ENCODE data around the gene RGS14. TPM values are rescaled to one million over a fixed set of nuclear protein-coding genes. Genes with fewer than 3 reads are reported as not detected.
A peak's percentile ranks its signal among the peaks of the same experiment; 100 is the strongest.
"Not testable (repeated sequence)": the region's sequence is repeated elsewhere in the genome, so short reads cannot be mapped to it uniquely, and the experiment has no call there.

RGS14 gene
- total RNA-seq, 4 donors from 2014 or later: 16.5 to 49.6 (median 24.4) TPM

- H3K27me3 ChIP-seq: no peaks in the 10 kb centered on the region
- intact Hi-C loops (cut with DNase I; ENCODE audit: low total_unique reads): no loop called here
- no peak for DNase-seq
- no peaks in the 10 kb centered on the region for H3K9me3 ChIP-seq
- in situ Hi-C loops (cut with MboI; ENCODE audit: low pct_ligation_motif_present in 1 of 4, low pct_unique_long_range_greater_than_20kb in 1 of 4, low sequenced_read_pairs in 3 of 4): no loop called here
- H3K27ac ChIP-seq: no peak overlapping the region
- H3K4me1 ChIP-seq: peaks cover 18 to 56% (median 31%) of the 10 kb centered on the region in 4 donors
- 33 to 86% methylated on average over 1 to 3 of the region's 3 CpGs for WGBS, 2 donors (ENCODE audit: low coverage in 1 of 2)
- no peak for TF ChIP-seq EP300 (IDR thresholded peaks at IDR 0.05; ENCODE audit: low read depth)
- no peak for TF ChIP-seq POLR2AphosphoS5 (IDR thresholded peaks at IDR 0.05)
- no peak for TF ChIP-seq CTCF (IDR thresholded peaks at IDR 0.05)
- no peak for TF ChIP-seq POLR2A (IDR thresholded peaks at IDR 0.05)
- H3K36me3 ChIP-seq: no peaks in the 10 kb centered on the region
- H3K4me3 ChIP-seq: no peak overlapping the region
These were observed 2.1 kb downstream of the RGS14 start for GRCh38 chr5:177359860-177360259.

DNA sequence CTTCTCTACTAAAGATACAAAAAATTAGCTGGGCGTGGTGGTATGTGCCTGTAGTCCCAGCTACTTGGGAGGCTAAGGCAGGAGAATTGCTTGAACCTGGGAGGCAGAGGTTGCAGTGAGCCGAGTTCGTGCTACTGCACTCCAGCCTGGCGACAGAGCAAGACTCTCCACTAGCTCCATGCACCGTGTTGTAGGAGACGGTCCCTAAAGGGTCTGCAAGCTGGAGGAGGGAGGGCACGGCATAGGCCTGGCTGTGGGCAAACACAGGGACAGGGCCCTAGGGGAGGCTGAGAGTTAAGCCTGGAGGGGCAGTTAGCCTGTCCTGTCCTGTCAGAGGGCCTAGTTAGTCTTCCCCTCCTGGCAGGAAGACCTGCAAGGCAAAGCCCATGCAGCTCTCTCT, 3.0 kb downstream of the RGS14 start:
- H3K36me3 ChIP-seq; in situ Hi-C loops (cut with MboI; ENCODE audit: low pct_ligation_motif_present in 1 of 4, low pct_unique_long_range_greater_than_20kb in 1 of 4, low sequenced_read_pairs in 3 of 4); H3K27me3 ChIP-seq; H3K27ac ChIP-seq; intact Hi-C loops (cut with DNase I; ENCODE audit: low total_unique reads); H3K4me3 ChIP-seq; H3K9me3 ChIP-seq; DNase-seq: not testable (repeated sequence)
- WGBS, 2 donors (ENCODE audit: low coverage in 1 of 2): 85% methylated on average over 7 of the region's 7 CpGs; no CpG with 5 or more reads in 1 of the 2 donors
- peaks cover 18 to 58% (median 33%) of the 10 kb centered on the region in 4 donors for H3K4me1 ChIP-seq

DNA sequence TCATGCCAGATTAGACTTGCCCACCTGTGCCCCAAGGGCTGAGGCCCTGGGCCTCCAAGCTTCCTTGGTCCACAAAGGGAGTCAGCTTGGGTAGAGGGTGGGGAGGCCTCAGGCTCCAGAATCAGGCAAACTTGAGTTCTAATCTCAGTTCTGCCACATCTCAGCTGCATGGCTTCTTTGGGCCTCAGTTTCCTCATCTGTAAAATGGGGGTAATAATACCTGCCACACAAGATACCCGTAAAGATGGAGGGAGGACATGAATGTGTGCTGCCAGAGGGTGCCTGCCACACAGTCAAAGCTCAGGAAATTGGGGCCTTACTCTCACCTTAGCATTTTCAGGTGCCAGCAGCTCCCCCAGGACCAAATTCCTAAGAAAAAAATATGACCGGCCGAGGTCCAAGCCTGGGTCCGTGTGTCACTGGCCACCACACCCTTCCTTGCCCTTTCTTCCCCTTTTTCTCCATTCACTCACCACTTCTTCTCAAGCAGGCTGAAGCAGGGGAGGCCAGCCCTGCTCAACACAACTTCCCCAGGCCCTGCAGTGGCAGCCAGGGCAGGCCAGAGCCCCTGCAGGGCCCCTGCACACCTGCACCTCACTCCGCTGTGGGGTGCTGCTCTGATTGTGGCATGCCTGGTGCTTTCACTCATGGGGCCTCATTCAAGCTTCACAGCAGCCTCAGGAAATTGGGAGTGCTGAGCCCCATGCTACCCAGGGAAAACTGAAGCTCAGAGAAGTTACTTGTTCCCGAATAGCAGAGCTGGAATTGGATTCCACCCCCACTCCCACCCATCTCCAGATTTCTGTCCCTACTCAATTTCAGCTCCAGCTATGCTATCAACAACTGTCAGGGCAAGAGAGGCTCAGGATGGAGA, 3.9 kb downstream of the RGS14 start:
- WGBS, 2 donors (ENCODE audit: low coverage in 1 of 2): 65% methylated on average over 6 of the region's 6 CpGs; no CpG with 5 or more reads in 1 of the 2 donors
- Histone ChIP-seq H3K4me1 (peaks cover 27 to 67% (median 42%) of the 10 kb centered on the region in 4 donors), H3K27me3 (no peaks in the 10 kb centered on the region), H3K36me3 (no peaks in the 10 kb centered on the region), H3K9me3 (no peaks in the 10 kb centered on the region), H3K27ac (peak overlapping the region; percentile 66 to 83 (median 76)), H3K4me3 (no peak overlapping the region)
- intact Hi-C loops (cut with DNase I; ENCODE audit: low total_unique reads) (no loop called here), in situ Hi-C loops (cut with MboI; ENCODE audit: low pct_ligation_motif_present in 1 of 4, low pct_unique_long_range_greater_than_20kb in 1 of 4, low sequenced_read_pairs in 3 of 4) (no loop called here)
- no peak for TF ChIP-seq EP300 (IDR thresholded peaks at IDR 0.05; ENCODE audit: low read depth)
- TF ChIP-seq POLR2A (IDR thresholded peaks at IDR 0.05): no peak
- no peak for TF ChIP-seq CTCF (IDR thresholded peaks at IDR 0.05)
- TF ChIP-seq POLR2AphosphoS5 (IDR thresholded peaks at IDR 0.05): no peak
- DNase-seq: no peak

- no peaks in the 10 kb centered on the region for H3K36me3 ChIP-seq
- peaks cover 24 to 66% (median 44%) of the 10 kb centered on the region in 4 donors for H3K4me1 ChIP-seq
- no peak overlapping the region for H3K4me3 ChIP-seq
- in situ Hi-C loops (cut with MboI; ENCODE audit: low pct_ligation_motif_present in 1 of 4, low pct_unique_long_range_greater_than_20kb in 1 of 4, low sequenced_read_pairs in 3 of 4): no loop called here
- H3K27ac ChIP-seq: peak overlapping the region; percentile 66 to 83 (median 76)
- H3K27me3 ChIP-seq: no peaks in the 10 kb centered on the region
- DNase-seq: no peak
- no peak for TF ChIP-seq CTCF (IDR thresholded peaks at IDR 0.05)
- no peak for TF ChIP-seq EP300 (IDR thresholded peaks at IDR 0.05; ENCODE audit: low read depth)
- TF ChIP-seq POLR2AphosphoS5 (IDR thresholded peaks at IDR 0.05): no peak
- TF ChIP-seq POLR2A (IDR thresholded peaks at IDR 0.05): no peak
- H3K9me3 ChIP-seq: no peaks in the 10 kb centered on the region
- 52 to 60% methylated on average over 6 to 8 of the region's 8 CpGs for WGBS, 2 donors (ENCODE audit: low coverage in 1 of 2)
- intact Hi-C loops (cut with DNase I; ENCODE audit: low total_unique reads): no loop called here
These were observed 4.5 kb downstream of the RGS14 start for GRCh38 chr5:177362292-177362609.
